ENCODE data around the gene PARN.
"Not testable (repeated sequence)": the region's sequence is repeated elsewhere in the genome, so short reads cannot be mapped to it uniquely, and the experiment has no call there.

The PARN gene

DNA sequence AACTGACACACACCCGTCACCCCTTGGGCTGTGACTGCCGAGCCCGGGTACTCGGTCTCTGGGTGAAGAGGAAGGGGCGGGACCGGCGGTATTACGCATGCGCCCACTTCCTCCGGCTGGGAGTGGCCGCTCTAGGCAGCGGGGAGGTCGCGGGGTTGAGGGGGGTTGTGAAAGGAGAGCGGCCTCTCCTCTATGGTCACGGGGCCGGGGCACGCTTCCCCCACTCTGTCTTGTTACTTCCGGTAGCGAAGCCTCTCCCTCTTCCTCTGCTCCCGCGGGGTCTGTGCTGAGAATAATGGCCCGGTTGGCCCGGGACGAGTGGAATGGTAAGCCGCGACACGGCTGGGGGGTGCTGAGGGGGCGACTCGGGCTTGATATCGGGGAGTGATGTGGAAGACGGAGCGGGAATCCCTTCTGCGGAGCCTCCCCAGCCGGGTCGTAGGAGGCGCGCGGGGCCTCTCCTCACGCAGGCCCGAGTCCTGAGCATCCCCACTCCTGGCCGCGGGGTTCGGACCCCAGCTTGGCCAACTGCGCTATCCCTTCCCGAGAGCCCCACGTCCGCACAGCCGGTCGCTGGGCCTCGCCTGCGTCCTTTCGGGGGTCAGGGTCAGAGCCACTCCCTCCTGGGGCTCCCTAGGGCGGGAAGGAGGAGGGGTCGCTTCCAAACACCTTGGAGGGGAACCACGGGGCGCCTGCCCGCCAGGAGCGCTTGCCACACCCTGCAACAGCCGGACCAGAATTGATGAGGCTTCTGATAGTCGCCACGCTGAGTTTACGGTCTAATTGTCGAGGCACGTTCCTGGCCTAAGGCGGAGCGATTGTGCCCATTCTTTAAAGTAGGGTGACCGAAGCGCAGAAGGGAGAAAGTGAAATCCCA, 2.9 kb upstream of the PARN start, which contains the start of gene BFAR:
BFAR (plus strand) TSS at position 259 of the 877 bp plus-strand sequence. CDS start 11,396 bp downstream, outside the sequence.
- peak; percentile 95 for DNase-seq

- not testable (repeated sequence) for DNase-seq
Measured at GRCh38 chr16:14630620-14631330, 715 bp upstream of the PARN start.

DNA sequence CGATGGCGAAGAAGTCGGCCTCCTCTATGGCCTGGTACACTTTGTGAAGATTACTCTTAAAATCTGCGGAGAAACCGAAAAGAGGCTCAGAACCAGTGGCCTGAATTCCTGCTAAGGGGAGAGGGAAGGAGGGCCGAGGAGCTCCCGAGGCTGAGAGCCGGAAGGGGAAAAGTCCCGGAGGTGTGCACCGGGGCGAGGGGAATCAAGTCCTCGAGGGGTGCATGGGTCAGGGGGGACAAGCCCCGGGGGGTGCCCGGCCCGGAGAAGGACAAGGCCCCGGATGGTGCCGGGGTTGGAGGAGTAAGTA, 495 bp downstream of the PARN start:
- no peak for DNase-seq

GRCh38 chr16:14628806-14629611, 1.1 kb downstream of the PARN start:
- DNase-seq, result no peak

DNA sequence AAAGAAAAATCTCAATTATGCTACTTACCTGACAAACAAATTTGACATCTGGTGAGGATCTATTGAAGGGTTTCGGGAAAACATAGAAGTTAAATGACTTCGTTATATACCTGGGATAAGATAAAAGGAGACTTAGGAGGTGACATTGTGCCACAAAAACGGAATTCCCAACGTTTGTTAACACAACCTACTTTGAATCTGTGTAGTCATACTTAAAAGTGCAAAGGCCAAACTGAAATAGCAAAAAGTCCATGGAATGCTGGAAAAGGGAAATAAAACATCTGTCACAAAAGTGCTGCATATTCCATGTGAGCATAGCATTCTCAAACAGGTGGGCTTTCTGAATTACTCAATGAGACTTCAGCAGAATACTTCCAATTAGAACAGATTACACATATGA, 3.0 kb downstream of the PARN start:
- no peak for DNase-seq

GRCh38 chr16:14618566-14618965, 11.5 kb downstream of the PARN start:
- no peak for DNase-seq

DNA sequence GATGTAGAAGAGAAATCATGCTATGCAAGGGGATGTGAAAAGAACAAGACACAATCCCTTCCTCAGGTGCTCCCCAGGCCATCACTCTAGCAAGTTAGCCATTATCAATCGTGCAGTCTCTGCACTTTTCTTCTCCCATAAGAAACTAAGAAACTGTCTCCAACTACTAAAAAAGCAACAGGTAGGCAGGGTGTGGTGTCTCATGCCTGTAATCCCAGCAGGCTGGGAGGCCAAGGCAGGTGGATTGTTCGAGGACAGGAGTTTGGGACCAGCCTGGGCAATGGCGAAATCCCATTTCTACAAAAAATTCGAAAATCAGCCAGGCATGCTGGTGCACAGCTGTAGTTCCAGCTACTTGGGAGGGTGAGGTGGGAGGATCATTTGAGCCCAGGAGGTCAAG, 13.8 kb downstream of the PARN start:
- DNase-seq, result no peak

DNA sequence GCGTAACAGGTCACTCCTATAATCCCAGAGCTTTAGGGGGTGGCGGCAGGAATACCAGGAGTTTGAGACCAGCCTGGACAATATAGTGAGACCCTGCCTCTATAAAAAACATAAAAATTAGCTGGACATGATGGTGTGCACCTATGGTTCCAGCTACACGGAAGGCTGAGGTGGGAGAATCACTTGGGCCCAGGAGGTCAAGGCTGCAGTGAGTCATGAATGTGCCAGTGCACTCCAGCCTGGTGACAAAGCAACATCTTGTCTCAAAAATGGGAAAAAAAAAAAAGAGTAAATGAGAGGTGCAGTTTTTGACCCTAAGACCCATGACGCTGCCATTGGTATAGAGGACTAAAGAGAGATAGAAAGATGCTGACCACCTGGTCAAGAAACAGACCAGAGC, 16.1 kb downstream of the PARN start:
- no peak for DNase-seq

DNA sequence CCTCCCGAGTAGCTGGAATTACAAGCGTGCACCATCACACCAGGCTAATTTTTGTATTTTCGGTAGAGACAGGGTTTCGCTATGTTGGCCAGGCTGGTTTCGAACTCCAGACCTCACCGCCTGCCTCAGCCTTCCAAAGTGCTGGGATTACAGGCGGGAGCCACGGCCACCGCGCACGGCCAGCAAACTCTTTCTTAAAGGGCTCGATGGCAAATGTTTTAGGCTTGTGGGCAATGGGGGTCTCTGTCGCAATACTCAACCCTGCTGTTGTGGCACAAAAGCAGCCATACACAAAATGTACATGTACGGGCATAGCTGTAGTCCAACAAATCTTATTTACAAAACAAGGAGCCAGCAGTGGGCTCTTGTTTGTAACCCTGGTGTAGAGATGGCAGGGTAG, 18.4 kb downstream of the PARN start:
- DNase-seq, result no peak

- DNase-seq, result no peak
Measured at GRCh38 chr16:14609716-14610115, 20.3 kb downstream of the PARN start.

DNA sequence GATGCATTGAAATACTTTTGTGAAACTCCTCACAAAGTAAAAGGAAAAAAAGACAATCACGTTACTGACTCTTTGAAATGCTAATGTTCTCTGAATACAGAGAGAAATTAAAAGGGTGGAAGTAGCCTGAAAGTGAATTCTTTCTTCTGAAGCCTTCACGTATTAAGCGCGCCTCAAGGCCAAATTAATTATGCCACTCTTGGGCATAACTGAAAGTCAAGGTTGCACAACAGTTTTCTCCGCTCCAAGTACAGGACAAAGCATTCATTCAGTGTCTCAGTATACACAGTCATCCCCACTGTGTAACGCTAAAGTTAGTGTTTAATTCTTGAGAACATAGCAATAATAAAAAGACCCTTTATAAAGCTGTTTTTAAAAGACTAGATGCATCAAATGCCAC, 21.5 kb downstream of the PARN start:
- no peak for DNase-seq

- no peak for DNase-seq
Measured at GRCh38 chr16:14608111-14608566, 21.9 kb downstream of the PARN start.

- no peak for DNase-seq
Measured at GRCh38 chr16:14606102-14606501, 24.0 kb downstream of the PARN start.

- no peak for DNase-seq
Measured at GRCh38 chr16:14602443-14602963, 27.6 kb downstream of the PARN start.

DNA sequence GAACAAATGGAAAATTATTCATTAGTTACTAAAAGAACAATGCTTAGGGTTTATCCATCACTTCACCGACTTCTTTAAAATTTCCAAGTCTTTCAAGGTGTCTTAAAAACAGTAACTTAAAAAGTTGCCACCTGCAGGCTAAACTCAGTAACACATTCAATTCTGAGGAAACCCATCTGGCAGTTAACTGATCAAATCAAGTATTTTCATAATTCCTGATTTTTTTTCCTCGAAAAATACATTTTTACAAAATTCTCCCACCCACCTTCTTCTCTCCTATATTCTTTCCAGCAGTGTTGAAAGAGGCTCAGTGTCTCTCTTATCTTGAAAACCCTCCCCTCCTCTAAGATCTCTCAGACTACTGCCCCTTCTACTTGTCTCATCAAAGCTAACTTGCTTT, 29.9 kb downstream of the PARN start:
- no peak for DNase-seq

DNA sequence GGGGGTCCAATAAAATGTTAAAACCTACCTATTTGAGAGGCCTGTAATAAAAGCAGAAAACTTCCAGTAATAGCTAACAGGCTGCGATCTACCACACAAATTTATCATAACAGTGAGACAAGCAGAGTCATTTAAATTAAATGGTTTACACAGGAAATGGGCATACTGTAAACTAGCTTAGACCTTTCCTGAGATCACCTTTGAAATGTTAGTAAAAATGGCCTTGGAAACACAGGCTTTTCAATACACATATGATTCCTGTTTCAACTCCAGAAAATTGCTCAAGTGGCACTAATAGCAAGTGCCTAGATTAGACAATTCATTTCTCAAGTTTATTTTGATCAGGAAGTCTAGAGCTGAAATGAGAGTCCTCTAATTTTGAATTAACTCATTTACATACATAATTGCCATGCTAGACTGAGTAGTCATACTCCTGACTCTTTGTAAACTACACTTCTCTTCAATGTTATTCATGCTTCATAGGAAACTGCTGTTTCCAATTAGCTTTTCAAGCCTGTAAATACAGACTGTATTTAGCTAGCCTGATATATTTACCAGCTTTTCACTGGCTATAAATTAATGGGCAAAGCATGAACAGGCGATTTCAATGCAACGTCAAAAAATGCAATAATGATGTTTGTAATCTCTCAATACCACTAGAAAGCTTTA, 43.3 kb downstream of the PARN start:
- no peak for DNase-seq

DNA sequence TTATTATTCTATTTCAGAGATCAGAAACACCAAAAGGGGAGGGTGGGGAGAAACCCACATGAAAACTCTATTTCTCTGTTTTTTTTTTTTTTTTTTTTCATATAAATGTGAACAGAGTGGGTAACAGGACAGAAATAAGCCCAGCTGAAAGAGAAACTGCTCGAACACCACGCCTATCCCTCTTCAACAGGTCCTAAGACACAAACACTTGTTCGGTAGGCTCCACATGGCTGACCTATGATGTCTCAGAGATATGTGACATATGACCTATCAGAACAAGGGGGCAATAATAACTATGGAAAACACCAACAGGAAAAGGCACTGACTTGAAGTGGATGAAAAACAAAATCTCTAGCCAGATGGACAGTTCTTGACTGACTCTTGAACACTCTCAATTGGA, 44.8 kb downstream of the PARN start:
- DNase-seq, result no peak

DNA sequence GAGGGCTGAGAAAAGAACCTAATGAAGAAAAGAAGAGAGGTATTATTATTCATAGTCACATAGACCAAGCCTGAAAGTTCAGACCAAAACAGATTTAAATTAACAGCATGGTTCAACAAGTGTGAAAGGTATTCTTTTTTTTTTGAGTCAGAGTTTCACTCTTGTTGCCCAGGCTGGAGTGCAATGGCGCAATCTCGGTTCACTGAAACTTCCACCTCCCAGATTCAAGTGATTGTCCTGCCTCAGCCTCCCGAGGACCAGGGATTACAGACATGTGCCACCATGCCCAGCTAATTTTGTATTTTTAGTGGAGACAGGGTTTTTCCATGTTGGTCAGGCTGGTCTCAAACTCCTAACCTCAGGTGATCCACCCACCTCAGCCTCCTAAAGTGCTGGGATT, 49.1 kb downstream of the PARN start:
- not testable (repeated sequence) for DNase-seq

- DNase-seq, result no peak
Measured at GRCh38 chr16:14579266-14579665, 50.8 kb downstream of the PARN start.

GRCh38 chr16:14576532-14576931, 53.5 kb downstream of the PARN start:
- no peak for DNase-seq

GRCh38 chr16:14576069-14576468, 54.0 kb downstream of the PARN start:
- DNase-seq, result no peak

GRCh38 chr16:14574698-14575415, 55.2 kb downstream of the PARN start:
- DNase-seq, result not testable (repeated sequence)

All from NCI-H226 (cell line).